HL-60/S4 treated with retinoic acid at 250 ng/mL for 4 days and 3 days (cell line): ENCODE results near the gene EFNA2.

Experiments
- in situ Hi-C: fragments of 300-500 bp; cut with MboI; formaldehyde crosslinking; loops from 2 replicates; pipeline ENCODE4 v1.7.0; 2022; ENCODE audit warnings: low sequenced_read_pairs

The EFNA2 gene

DNA sequence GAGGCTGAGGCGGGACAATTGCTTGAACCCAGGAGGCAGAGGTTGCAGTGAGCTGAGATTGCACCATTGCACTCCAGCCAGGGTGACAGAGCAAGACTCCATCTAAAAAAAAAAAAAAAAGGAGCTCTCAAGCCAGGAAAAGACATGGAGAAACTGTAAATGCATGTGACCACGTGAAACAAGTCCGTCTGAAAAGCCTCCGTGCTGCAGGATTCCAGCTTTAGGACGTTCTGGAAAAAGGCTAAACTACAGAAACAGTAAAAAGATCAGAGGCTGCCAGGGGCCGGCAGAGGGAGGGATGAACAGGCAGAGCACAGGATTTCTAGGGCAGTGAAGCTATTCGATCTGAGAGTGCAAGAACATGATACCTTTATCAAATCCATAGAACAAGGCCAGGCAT lies 57.4 kb downstream of the EFNA2 start:
- in situ Hi-C loops = no loop called here

DNA sequence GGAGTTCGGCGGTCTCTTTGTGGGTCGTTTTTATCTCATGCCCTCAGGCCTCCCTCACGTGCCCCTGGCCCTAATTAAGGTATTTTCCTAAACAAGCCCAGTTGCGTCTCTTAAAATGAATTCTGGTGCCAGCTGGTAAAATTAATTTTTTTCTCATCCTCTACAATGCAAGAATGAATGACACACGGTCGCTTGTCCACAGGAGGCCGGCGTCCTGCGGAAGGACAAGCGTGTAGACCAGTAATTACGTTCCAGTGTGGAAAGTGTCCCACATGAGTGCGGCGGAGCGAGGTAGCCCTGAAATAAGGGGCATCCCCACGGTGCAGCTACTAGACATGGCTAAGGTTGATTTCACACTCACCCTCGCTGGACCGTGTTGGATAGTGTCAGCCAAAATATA lies 63.5 kb downstream of the EFNA2 start:
- in situ Hi-C loops = no loop called here

DNA sequence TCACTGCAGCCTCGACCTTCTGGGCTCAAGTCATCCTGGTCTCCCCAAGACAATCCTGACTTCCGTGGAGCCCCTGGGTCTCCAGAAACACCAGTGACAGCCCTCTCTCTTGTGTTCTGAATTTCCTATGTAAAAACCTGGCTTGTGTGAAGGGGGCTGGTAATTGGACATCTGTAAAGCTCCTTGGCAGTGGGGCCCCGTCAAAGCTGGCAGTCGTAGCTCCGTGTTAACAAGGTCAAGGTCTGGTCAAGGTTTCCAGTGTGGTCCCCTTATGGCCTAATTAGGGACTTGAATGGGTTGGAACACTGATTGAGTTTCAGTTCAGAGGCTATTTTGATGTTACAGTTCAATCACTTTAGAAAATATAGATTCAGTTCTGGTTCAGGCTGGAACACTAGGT lies 65.2 kb downstream of the EFNA2 start:
- in situ Hi-C loops = no loop called here
